ENCODE measurements around the gene CDKL1. TPM values are rescaled to one million over a fixed set of nuclear protein-coding genes. Genes with fewer than 3 reads are reported as not detected.
A peak's percentile ranks its signal among the peaks of the same experiment; 100 is the strongest.

CDKL1 gene
- 1 to 10 TPM; 2.0 to 4.4 TPM for total RNA-seq
- 3.3 TPM for polyA plus RNA-seq (ENCODE audit: insufficient read depth, low read depth, low replicate concordance)
- long read RNA-seq, donor 1, partial matches to known transcripts = 0 of 2 reads
- long read RNA-seq, donor 1, other reads (novel, unspliced or antisense) = 0 of 2 reads
- long read RNA-seq, donor 2 = 0 reads

GRCh38 chr14:50396631-50397389 lies at the start of gene CDKL1:
Gene CDKL1 (minus strand): TSS chr14:50396881. CDS start chr14:50395868, 1,013 bp downstream.
- peak within 1 kb of the TSS; percentile 73 to 75 for H3K4me3 ChIP-seq
- no peaks in the 10 kb centered on the region for H3K27me3 ChIP-seq
- H3K4me1 ChIP-seq = peaks cover 3% of the 10 kb centered on the region
- H3K36me3 ChIP-seq (ENCODE audit: low read depth, missing control alignments) = no peaks in the 10 kb centered on the region
- DNase-seq = peak; percentile 62
- 0 to 2% methylated on average over 15 to 65 of the region's 77 CpGs for WGBS, 2 donors
- no peak for TF ChIP-seq CTCF (IDR thresholded peaks at IDR 0.05)
- no peak for TF ChIP-seq POLR2A (IDR thresholded peaks at IDR 0.05)
- intact Hi-C loops (cut with DNase I; ENCODE audit: low total_unique reads) = no loop called here
- H3K27ac ChIP-seq = peak within 1 kb of the TSS; percentile 70 to 81
- no peaks in the 10 kb centered on the region for H3K9me3 ChIP-seq

GRCh38 chr14:50434528-50434927 lies 37.8 kb upstream of the CDKL1 start:
- Histone ChIP-seq H3K27ac (no peak overlapping the region), H3K27me3 (no peaks in the 10 kb centered on the region), H3K4me1 (no peaks in the 10 kb centered on the region), H3K4me3 (no peak overlapping the region), H3K36me3 (ENCODE audit: low read depth, missing control alignments) (no peaks in the 10 kb centered on the region), H3K9me3 (no peaks in the 10 kb centered on the region)
- DNase-seq = no peak
- TF ChIP-seq POLR2A (IDR thresholded peaks at IDR 0.05) (no peak), CTCF (IDR thresholded peaks at IDR 0.05) (no peak)
- intact Hi-C loops (cut with DNase I; ENCODE audit: low total_unique reads) = no loop called here

GRCh38 chr14:50432131-50432530 lies 35.5 kb upstream of the CDKL1 start:
- H3K36me3 ChIP-seq (ENCODE audit: low read depth, missing control alignments) = no peaks in the 10 kb centered on the region
- H3K27ac ChIP-seq = no peak overlapping the region
- H3K9me3 ChIP-seq = no peaks in the 10 kb centered on the region
- intact Hi-C loops (cut with DNase I; ENCODE audit: low total_unique reads) = no loop called here
- H3K27me3 ChIP-seq = no peaks in the 10 kb centered on the region
- no peaks in the 10 kb centered on the region for H3K4me1 ChIP-seq
- WGBS, 2 donors = 94 to 100% methylated on average over 1 of the region's 1 CpG
- no peak overlapping the region for H3K4me3 ChIP-seq
- TF ChIP-seq CTCF (IDR thresholded peaks at IDR 0.05) = no peak
- TF ChIP-seq POLR2A (IDR thresholded peaks at IDR 0.05) = no peak
- DNase-seq = no peak

- Histone ChIP-seq H3K4me1 (no peaks in the 10 kb centered on the region), H3K4me3 (no peak overlapping the region), H3K27me3 (no peaks in the 10 kb centered on the region), H3K36me3 (ENCODE audit: low read depth, missing control alignments) (no peaks in the 10 kb centered on the region), H3K9me3 (no peaks in the 10 kb centered on the region), H3K27ac (no peak overlapping the region)
- WGBS, 2 donors = 74 to 85% methylated on average over 3 of the region's 3 CpGs
- intact Hi-C loops (cut with DNase I; ENCODE audit: low total_unique reads) = no loop called here
- no peak for TF ChIP-seq CTCF (IDR thresholded peaks at IDR 0.05)
- TF ChIP-seq POLR2A (IDR thresholded peaks at IDR 0.05) = no peak
- DNase-seq = no peak
Observed at GRCh38 chr14:50425816-50426215, 29.1 kb upstream of the CDKL1 start.

- H3K36me3 ChIP-seq (ENCODE audit: low read depth, missing control alignments) = no peaks in the 10 kb centered on the region
- no peaks in the 10 kb centered on the region for H3K9me3 ChIP-seq
- H3K27ac ChIP-seq = no peak overlapping the region
- H3K4me1 ChIP-seq = no peaks in the 10 kb centered on the region
- H3K27me3 ChIP-seq = no peaks in the 10 kb centered on the region
- no peak for DNase-seq
- 93 to 95% methylated on average over 2 of the region's 2 CpGs for WGBS, 2 donors
- no peak overlapping the region for H3K4me3 ChIP-seq
- intact Hi-C loops (cut with DNase I; ENCODE audit: low total_unique reads) = no loop called here
- no peak for TF ChIP-seq POLR2A (IDR thresholded peaks at IDR 0.05)
- no peak for TF ChIP-seq CTCF (IDR thresholded peaks at IDR 0.05)
Observed at GRCh38 chr14:50425105-50425504, 28.4 kb upstream of the CDKL1 start.

Data from testis (tissue), 5 donors.